ENCODE results near the gene EPHB2. TPM values are rescaled to one million over a fixed set of nuclear protein-coding genes. Genes with fewer than 3 reads are reported as not detected.

Gene EPHB2
- total RNA-seq, 1 donor = 24.9 TPM

GRCh38 chr1:22749919-22750684 is 39.5 kb downstream of the EPHB2 start:
- H3K4me3 ChIP-seq (ENCODE audit: low read depth, low read length) = no peak overlapping the region

GRCh38 chr1:22750685-22751051 is 40.0 kb downstream of the EPHB2 start:
- no peak for DNase-seq (ENCODE audit: low read depth)
- TF ChIP-seq, protein P1, sequence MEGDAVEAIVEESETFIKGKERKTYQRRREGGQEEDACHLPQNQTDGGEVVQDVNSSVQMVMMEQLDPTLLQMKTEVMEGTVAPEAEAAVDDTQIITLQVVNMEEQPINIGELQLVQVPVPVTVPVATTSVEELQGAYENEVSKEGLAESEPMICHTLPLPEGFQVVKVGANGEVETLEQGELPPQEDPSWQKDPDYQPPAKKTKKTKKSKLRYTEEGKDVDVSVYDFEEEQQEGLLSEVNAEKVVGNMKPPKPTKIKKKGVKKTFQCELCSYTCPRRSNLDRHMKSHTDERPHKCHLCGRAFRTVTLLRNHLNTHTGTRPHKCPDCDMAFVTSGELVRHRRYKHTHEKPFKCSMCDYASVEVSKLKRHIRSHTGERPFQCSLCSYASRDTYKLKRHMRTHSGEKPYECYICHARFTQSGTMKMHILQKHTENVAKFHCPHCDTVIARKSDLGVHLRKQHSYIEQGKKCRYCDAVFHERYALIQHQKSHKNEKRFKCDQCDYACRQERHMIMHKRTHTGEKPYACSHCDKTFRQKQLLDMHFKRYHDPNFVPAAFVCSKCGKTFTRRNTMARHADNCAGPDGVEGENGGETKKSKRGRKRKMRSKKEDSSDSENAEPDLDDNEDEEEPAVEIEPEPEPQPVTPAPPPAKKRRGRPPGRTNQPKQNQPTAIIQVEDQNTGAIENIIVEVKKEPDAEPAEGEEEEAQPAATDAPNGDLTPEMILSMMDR (IDR thresholded peaks at IDR 0.05; ENCODE audit: insufficient read depth, low read length) = no peak
- H3K4me3 ChIP-seq (ENCODE audit: low read depth, low read length) = no peak overlapping the region

More at GRCh38 chr1:22749919-22750684, 39.5 kb downstream of the EPHB2 start:
- TF ChIP-seq, protein P1 (IDR thresholded peaks at IDR 0.05; ENCODE audit: insufficient read depth, low read length) = no peak
- peak; percentile 93 for DNase-seq (ENCODE audit: low read depth)

GRCh38 chr1:22751124-22751531 is 40.5 kb downstream of the EPHB2 start:
- TF ChIP-seq, protein P1 (IDR thresholded peaks at IDR 0.05; ENCODE audit: insufficient read depth, low read length) = no peak
- no peak overlapping the region for H3K4me3 ChIP-seq (ENCODE audit: low read depth, low read length)
- DNase-seq (ENCODE audit: low read depth) = no peak

- no peak overlapping the region for H3K4me3 ChIP-seq (ENCODE audit: low read depth, low read length)
- TF ChIP-seq, protein P1 (IDR thresholded peaks at IDR 0.05; ENCODE audit: insufficient read depth, low read length) = no peak
Measured at GRCh38 chr1:22752339-22752738, 41.7 kb downstream of the EPHB2 start.

GRCh38 chr1:22753481-22753971 is 42.9 kb downstream of the EPHB2 start:
- peak overlapping the region; percentile 40 for H3K4me3 ChIP-seq (ENCODE audit: low read depth, low read length)
- TF ChIP-seq, protein P1 (IDR thresholded peaks at IDR 0.05; ENCODE audit: insufficient read depth, low read length) = no peak
- DNase-seq (ENCODE audit: low read depth) = peak; percentile 91

More at GRCh38 chr1:22752339-22752738, 41.7 kb downstream of the EPHB2 start:
- DNase-seq (ENCODE audit: low read depth) = no peak

DNA sequence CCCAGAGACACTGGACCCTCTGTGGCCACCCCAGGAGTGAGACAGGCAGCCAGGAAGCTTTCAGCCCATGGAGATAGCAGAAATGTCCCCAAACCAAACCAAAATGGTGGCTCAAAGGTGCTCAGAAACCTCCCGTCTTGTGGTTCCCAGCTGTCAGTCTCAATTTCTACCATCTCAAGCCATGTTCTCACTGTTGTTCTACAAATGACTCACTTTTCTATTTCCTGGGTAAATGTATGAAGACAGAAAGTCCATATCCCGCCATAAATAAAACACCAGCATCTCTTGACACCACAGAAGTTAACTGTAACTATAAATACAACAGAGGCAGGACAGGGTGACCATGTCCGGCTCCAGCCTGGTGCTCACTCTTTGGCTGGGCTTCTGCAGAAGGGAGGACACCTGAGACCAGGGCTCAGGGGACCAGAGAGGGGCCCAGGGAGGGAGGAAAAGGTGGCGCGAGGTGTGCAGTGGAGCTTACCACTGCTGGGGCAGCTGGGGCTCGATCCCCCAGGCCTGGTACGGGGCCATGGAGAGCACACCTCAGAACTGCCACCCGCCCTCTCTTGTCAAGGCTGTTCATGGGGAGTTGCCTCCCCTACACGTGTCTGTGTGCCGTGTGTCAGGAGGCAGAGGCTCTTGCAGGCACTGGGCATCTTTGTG is 43.6 kb downstream of the EPHB2 start:
- DNase-seq (ENCODE audit: low read depth) = peak; percentile 24

More for the DNA sequence above, 43.6 kb downstream of the EPHB2 start:
- H3K4me3 ChIP-seq (ENCODE audit: low read depth, low read length) = no peak overlapping the region
- TF ChIP-seq, protein P1 (IDR thresholded peaks at IDR 0.05; ENCODE audit: insufficient read depth, low read length) = no peak
